Small intestine (tissue), 7 donors: ENCODE measurements around the gene FAM180B. TPM values are rescaled to one million over a fixed set of nuclear protein-coding genes. Genes with fewer than 3 reads are reported as not detected.
"Not testable (repeated sequence)": the region's sequence is repeated elsewhere in the genome, so short reads cannot be mapped to it uniquely, and the experiment has no call there.

Experiments
- DNase-seq, 2 donors: peaks; one replicate each; pipeline versions ENCODE4 v3.0.0 to v3.0.0-alpha.2; 2013
- FAIRE-seq: peaks from 2 replicates; lab custom pipeline; 2012; peaks lifted over from hg19 to GRCh38; lab: Jason Lieb, UNC
- H3K27ac ChIP-seq, 3 donors: one replicate each; pipeline ENCODE4 v1.5.1; 2013; ENCODE audit warnings: low read length in 2 of 3, mild to moderate bottlenecking in 2 of 3, control low read depth in 1 of 3, inconsistent platforms in 1 of 3, low read depth in 1 of 3, moderate library complexity in 1 of 3
- H3K27me3 ChIP-seq, 3 donors: one replicate each; pipeline ENCODE4 v1.6.1; 2013; ENCODE audit warnings: low read length in 3 of 3, inconsistent platforms in 1 of 3; ENCODE audit not compliant: control insufficient read depth in 3 of 3, insufficient read depth in 3 of 3
- H3K36me3 ChIP-seq, 3 donors: one replicate each; pipeline ENCODE4 v1.6.1; 2013; ENCODE audit warnings: low read length in 3 of 3, inconsistent platforms in 1 of 3, low read depth in 1 of 3, mild to moderate bottlenecking in 1 of 3, moderate library complexity in 1 of 3; ENCODE audit not compliant: control insufficient read depth in 3 of 3, insufficient read depth in 2 of 3
- H3K4me1 ChIP-seq, 3 donors: one replicate each; pipeline ENCODE4 v1.6.1; 2013; ENCODE audit warnings: low read length in 2 of 3, inconsistent platforms in 1 of 3, low read depth in 1 of 3, mild to moderate bottlenecking in 1 of 3, moderate library complexity in 1 of 3; ENCODE audit not compliant: control insufficient read depth in 3 of 3, insufficient read depth in 2 of 3
- H3K4me3 ChIP-seq, 3 donors: one replicate each; pipeline ENCODE4 v1.5.1; 2013; ENCODE audit warnings: low read length in 3 of 3, control low read depth in 1 of 3, inconsistent platforms in 1 of 3, low read depth in 1 of 3, mild to moderate bottlenecking in 1 of 3, moderate library complexity in 1 of 3
- H3K9me3 ChIP-seq, 2 donors: one replicate each; pipeline ENCODE4 v1.6.1; 2013; ENCODE audit warnings: low read depth in 1 of 2, low read length in 1 of 2; ENCODE audit not compliant: control insufficient read depth in 2 of 2, insufficient read depth in 1 of 2
- WGBS, 3 donors: extraction: QIAGEN DNeasy Blood & Tissue Kit; methylation state at CpG; one replicate each; pipeline ENCODE4 v1.1.7; 2013; 5-methylcytosine and 5-hydroxymethylcytosine counted together
- polyA plus RNA-seq, 4 donors: library from polyadenylated mRNA; stranded (reverse) in 3 of 4; unstranded in 1 of 4; fragments of 200-250 nt in 3 of 4; fragments of 120-200 nt in 1 of 4; gene quantifications; one replicate each; pipeline versions ENCODE4 v1.2.1 to v1.2.3, GENCODE V29; 2013
- donor health status: healthy with polysubstance abuse.
- donor health status: control.
- donor health status: control.
- donor health status: Bipolar disorder and iron deficiency.
- donor health status: healthy.

FAM180B gene
- polyA plus RNA-seq, 4 donors: 0.10 to 0.15 TPM; not detected in 2

- H3K4me1 ChIP-seq: no peaks in the 10 kb centered on the region
- no peak overlapping the region for H3K4me3 ChIP-seq
- DNase-seq (no peak), FAIRE-seq (no peak)
- H3K27ac ChIP-seq: no peak overlapping the region
- H3K9me3 ChIP-seq: no peaks in the 10 kb centered on the region
- H3K36me3 ChIP-seq: peaks cover 11 to 59% (median 20%) of the 10 kb centered on the region in 3 donors
- 76 to 83% (median 82%) methylated on average over 5 of the region's 5 CpGs for WGBS, 3 donors
- H3K27me3 ChIP-seq: no peaks in the 10 kb centered on the region
Measured at GRCh38 chr11:47631473-47631872, 45.0 kb downstream of the FAM180B start.

- not testable (repeated sequence) for H3K27ac ChIP-seq, DNase-seq, H3K4me1 ChIP-seq, H3K9me3 ChIP-seq, H3K27me3 ChIP-seq, H3K4me3 ChIP-seq, FAIRE-seq
- H3K36me3 ChIP-seq: peaks cover 3 to 49% (median 11%) of the 10 kb centered on the region in 3 donors
- 87 to 98% (median 97%) methylated on average over 11 of the region's 11 CpGs for WGBS, 3 donors
Measured at GRCh38 chr11:47636331-47636730, 49.9 kb downstream of the FAM180B start.

Other genes with a start within 250 kb of the FAM180B start
- 1 to 10 TPM in 1 of 4 donors, under 1 TPM in 2, not detected in 1; 0.03 to 5.4 (median 0.04) TPM for gene MYBPC3, start 234.0 kb upstream of the FAM180B start, polyA plus RNA-seq
- gene SPI1, start 208.1 kb upstream of the FAM180B start, polyA plus RNA-seq: 10 to 100 TPM in 3 of 4 donors, 1 to 10 TPM in 1; 3.4 to 25.4 (median 12.0) TPM
- gene SLC39A13, start 178.1 kb upstream of the FAM180B start, polyA plus RNA-seq: 10 to 100 TPM in 2 of 4 donors, 1 to 10 TPM in 2; 7.8 to 30.9 (median 18.0) TPM
- 100 to 1,000 TPM in 3 of 4 donors, 10 to 100 TPM in 1; 88.0 to 156 (median 103) TPM for gene PSMC3, start 160.2 kb upstream of the FAM180B start, polyA plus RNA-seq
- gene RAPSN, start 137.5 kb upstream of the FAM180B start, polyA plus RNA-seq: under 1 TPM; 0.36 to 0.89 (median 0.66) TPM
- gene CELF1, start 33.5 kb upstream of the FAM180B start, polyA plus RNA-seq: 10 to 100 TPM; 16.5 to 69.5 (median 27.0) TPM
- 10 to 100 TPM; 31.3 to 60.1 (median 41.2) TPM for gene PTPMT1, start 21.1 kb upstream of the FAM180B start, polyA plus RNA-seq
- 10 to 100 TPM in 3 of 4 donors, 1 to 10 TPM in 1; 9.8 to 13.7 (median 12.0) TPM for gene KBTBD4, start 7.7 kb upstream of the FAM180B start, polyA plus RNA-seq
- gene NDUFS3, start 7.6 kb upstream of the FAM180B start, polyA plus RNA-seq: 100 to 1,000 TPM in 3 of 4 donors, 10 to 100 TPM in 1; 95.2 to 438 (median 263) TPM
- gene C1QTNF4, start 7.7 kb downstream of the FAM180B start, polyA plus RNA-seq: 1 to 10 TPM; 1.3 to 7.6 (median 1.6) TPM
- 100 to 1,000 TPM; 103 to 149 (median 127) TPM for gene MTCH2, start 55.9 kb downstream of the FAM180B start, polyA plus RNA-seq
- gene AGBL2, start 128.7 kb downstream of the FAM180B start, polyA plus RNA-seq: 10 to 100 TPM in 1 of 4 donors, 1 to 10 TPM in 2, under 1 TPM in 1; 0.81 to 13.2 (median 1.9) TPM
- 100 to 1,000 TPM in 1 of 4 donors, 10 to 100 TPM in 3; 18.1 to 108 (median 28.8) TPM for gene FNBP4, start 180.7 kb downstream of the FAM180B start, polyA plus RNA-seq